Activated effector memory CD4-positive, alpha-beta T cell treated with anti-CD3 and anti-CD28 coated beads, Interleukin-2, amount 50 U/mL, for 16 hours (primary cell): ENCODE measurements around the gene SGK2.
"Not testable (repeated sequence)": the region's sequence is repeated elsewhere in the genome, so short reads cannot be mapped to it uniquely, and the experiment has no call there.

Experiments
- DNase-seq: peaks from one replicate; pipeline ENCODE4 v3.0.0-alpha.2; 2020

The SGK2 gene

DNA sequence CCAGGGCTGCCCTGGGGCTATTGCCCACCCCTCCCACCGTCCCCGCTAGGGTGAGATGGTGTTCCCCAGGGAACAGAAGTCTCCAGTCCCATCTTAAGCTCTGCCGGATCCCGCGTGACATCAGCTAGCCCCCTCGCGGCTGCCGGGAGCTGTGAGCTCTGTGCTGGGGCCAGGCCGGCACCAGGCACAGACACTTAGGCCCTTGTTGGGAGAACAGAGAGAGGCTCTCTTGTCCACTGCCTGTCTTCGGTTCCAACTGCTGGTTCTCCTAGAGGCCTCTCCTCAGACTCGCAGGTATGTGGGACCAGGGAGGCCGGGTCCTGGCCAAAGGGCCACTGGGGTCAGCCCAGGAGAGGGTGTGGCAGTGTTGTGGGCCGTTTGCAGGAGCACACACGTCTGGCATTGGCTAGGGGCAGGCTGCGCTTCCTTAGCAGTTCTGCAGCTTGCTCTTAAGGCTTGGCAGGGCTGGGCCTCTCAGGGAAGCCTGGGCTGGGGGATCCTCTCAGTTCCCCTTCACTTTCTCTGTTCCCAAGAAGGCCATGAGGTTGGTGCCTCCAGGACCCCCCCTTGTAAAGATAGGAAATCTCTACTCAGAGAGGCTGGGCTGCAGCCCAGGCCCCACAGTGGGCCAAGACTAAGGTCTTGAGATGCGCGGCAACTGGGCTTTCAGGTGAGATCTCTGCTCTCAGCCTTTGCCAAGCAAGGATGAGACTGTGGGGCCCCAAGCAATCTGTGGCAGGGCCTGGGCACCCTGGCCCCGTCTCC, 6.3 kb downstream of the SGK2 start:
- no peak for DNase-seq

DNA sequence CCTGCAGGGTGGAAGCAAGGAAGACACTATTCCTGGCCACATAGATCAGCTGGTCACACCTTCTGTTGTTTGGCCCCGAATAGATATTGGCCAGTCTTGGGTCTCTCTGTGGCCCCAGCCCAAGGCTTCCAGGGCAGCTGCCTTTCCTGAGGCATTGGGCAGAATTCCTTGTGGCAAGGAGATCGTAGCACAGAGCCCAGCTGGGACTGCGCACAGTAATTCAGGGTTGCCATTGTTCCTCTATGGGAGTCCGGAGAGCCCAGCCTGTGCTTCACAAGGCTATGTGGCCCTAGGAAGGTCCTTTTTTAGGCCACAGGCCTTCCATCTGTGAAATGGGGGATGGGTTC, 6.9 kb downstream of the SGK2 start:
- DNase-seq: no peak

- no peak for DNase-seq
Measured at GRCh38 chr20:43567477-43567876, 8.7 kb downstream of the SGK2 start.

GRCh38 chr20:43568706-43569105, 9.9 kb downstream of the SGK2 start:
- no peak for DNase-seq

- DNase-seq: no peak
Measured at GRCh38 chr20:43569282-43569681, 10.5 kb downstream of the SGK2 start.

DNA sequence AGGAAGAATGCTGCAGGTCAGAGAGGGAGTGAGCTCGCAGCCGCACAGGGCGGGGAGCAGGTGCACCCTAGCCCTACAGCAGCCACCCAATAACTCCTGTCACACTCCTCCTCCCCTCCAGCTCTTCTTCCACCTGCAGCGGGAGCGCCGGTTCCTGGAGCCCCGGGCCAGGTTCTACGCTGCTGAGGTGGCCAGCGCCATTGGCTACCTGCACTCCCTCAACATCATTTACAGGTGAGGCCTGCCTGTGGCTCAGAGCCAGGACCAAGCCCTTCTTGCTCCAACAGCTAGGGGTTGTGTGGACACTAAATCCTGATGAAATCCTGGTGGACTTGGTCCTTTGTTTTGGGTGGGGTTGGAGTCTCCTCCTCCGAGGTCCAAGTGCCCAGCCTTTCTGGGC, 11.7 kb downstream of the SGK2 start:
- no peak for DNase-seq

DNA sequence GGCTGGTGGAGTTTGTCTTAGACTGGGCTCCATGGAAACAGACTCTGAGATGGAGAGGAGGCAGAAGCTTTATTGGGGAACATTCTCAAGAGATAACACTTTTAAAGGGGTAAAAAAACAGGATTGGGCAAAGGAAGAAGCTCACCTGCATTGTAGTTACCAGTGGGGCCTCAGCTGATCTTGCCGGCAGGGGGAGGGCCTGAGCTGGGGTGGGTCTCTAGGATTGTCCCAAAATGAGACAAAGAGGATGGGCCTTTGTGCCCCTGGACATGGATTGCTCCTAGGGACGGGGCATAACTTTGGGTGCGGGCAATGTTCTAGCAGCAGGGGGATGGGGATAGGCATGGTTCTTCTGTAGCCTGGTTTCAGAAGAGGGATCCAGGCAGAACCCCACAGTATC, 12.5 kb downstream of the SGK2 start:
- no peak for DNase-seq

- no peak for DNase-seq
Measured at GRCh38 chr20:43571771-43572170, 12.9 kb downstream of the SGK2 start.

GRCh38 chr20:43572891-43573290, 14.1 kb downstream of the SGK2 start:
- no peak for DNase-seq

- no peak for DNase-seq
Measured at GRCh38 chr20:43576108-43576507, 17.3 kb downstream of the SGK2 start.

DNA sequence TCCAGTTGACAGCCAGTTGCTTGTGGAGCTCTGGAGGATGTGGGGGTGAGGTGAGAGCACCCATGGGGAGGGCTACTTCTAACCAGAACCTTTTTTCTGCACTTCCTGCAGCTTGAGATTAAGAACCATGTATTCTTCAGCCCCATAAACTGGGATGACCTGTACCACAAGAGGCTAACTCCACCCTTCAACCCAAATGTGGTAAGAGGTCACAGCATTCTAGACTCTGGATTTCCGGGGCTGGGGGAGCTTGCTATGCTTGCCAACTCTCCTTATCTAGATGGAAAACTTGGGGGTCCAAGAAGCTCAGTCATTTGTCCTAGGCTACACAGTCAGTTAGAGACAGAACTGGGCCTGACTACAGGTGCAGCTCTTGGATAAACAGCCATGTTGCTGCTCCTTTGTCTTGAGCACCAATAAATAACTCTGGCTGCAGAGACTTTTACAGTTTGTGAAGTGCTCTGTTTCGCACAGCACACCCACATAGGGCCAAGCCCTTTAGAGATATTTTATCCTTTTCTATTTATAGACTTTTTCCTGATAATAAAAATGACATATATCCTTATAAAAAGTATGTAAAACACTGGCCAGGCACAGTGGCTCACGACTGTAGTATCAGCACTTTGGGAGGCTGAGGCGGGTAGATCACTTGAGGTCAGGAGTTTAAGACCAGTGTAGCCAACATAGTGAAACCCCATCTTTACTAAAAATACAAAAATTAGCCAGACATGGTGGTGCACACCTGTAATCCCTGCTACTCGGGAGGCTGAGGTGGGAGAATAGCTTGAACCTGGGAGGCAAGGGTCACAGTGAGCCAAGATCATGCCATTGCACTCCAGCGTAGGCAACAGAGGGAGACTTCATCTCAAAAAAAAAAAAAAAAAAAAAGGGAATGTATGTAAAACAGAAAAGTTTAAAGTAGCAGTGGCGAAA, 21.3 kb downstream of the SGK2 start:
- no peak for DNase-seq

DNA sequence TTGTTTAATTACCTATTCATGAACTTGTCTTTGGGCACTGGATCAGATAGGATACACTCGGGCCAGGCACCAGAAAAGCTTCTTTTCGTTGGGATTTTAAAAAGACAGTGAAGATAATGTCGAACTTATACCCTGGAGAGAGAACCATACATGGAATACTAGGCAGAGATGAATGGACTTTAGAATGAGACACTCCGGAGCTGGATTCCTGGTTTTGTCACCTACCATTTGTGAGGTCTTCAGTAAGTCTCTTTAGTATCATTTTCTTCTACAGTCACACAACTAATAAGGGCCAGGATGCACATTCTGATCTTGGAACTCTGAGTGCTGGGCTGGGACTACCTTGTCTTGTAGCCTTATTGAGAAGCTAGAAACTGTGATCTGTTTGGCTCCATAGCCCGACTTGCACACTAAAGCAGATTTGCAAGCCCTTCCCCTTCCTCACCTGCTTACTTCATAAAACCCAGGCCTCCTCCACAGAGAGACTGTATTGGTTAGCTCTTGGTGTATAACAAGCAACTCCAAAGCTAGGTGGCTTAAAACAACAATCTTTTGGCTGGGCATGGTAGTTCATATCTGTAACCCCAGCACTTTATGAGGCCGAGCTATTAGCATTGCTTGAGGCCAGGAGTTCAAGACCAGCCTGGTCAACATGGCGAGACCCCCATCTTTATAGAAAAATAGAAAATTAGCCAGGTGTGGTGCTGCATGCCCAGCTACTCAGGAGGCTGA, 24.5 kb downstream of the SGK2 start:
- DNase-seq: no peak

- no peak for DNase-seq
Measured at GRCh38 chr20:43583982-43584432, 25.2 kb downstream of the SGK2 start.

- DNase-seq: peak; percentile 42
Measured at GRCh38 chr20:43584448-43585136, 25.8 kb downstream of the SGK2 start.

GRCh38 chr20:43586641-43587040, 27.8 kb downstream of the SGK2 start:
- DNase-seq: peak; percentile 25

DNA sequence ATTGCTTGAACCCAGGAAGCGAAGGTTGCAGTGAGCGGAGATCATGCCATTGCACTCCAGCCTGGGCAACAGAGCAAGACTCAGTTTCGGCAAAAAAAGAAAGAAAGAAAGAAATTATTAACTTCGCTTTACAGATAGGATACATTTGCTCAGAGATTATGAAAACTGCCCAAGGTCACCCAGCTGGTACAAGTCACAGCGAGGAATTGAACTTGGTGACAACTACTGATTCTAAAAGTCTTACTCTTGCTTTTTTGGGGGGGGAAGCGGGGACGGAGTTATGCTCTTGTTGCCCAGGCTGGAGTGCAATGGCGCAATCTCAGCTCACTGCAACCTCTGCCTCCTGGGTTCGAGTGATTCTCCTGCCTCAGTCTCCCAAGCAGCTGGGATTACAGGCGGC, 29.7 kb downstream of the SGK2 start:
- DNase-seq: peak; percentile 13

GRCh38 chr20:43590036-43590391, 31.2 kb downstream of the SGK2 start:
- no peak for DNase-seq

GRCh38 chr20:43590392-43591303, 31.8 kb downstream of the SGK2 start, which contains the start of gene IFT52:
IFT52 (plus strand) TSS chr20:43590937; CDS start chr20:43594699, 3,762 bp downstream.
- peak; percentile 96 for DNase-seq

DNA sequence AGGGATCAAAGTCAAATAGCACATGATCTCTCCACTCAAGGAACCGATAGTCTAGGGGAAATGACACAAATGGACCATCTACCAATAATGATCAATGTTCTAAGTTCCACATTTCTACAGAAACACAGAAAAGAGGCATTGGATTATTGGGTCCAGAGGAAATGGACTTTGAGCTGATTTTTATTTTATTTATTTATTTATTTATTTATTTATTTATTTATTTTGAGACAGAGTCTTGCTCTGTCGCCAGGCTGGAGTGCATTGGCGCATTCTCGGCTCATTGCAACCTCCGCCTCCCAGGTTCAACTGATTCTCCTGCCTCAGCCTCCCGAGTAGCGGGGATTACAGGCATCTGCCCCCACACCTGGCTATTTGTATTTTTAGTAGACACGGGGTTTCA, 43.1 kb downstream of the SGK2 start:
- not testable (repeated sequence) for DNase-seq

- no peak for DNase-seq
Measured at GRCh38 chr20:43603124-43603523, 44.3 kb downstream of the SGK2 start.

- DNase-seq: no peak
Measured at GRCh38 chr20:43605715-43606114, 46.9 kb downstream of the SGK2 start.

DNA sequence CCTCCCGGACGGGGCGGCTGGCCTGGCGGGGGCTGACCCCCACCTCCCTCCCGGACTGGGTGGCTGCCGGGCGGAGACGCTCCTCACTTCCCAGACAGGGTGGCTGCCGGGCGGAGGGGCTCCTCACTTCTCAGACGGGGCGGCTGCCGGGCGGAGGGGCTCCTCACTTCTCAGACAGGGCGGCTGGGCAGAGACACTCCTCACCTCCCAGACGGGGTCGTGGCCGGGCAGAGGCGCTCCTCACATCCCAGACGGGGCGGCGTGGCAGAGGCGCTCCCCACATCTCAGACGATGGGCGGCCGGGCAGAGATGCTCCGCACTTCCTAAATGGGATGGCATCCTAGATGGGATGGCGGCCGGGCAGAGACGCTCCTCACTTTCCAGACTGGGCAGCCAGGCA, 48.5 kb downstream of the SGK2 start:
- DNase-seq: not testable (repeated sequence)
